HepG2 (cell line): ENCODE data around the gene BCORL1. TPM values are rescaled to one million over a fixed set of nuclear protein-coding genes. Genes with fewer than 3 reads are reported as not detected.
A peak's percentile ranks its signal among the peaks of the same experiment; 100 is the strongest.

Source experiments
- CBX1 ChIP-seq: IDR thresholded peaks from one replicate; pipeline ENCODE4 v1.6.1; 2016; ENCODE audit warnings: antibody characterized with exemption, low read depth
- HCFC1 ChIP-seq: fragments of 150-350 bp; IDR thresholded peaks from 2 replicates; pipeline ENCODE4 v1.6.1; 2014; ENCODE audit warnings: low read depth, low read length
- HNRNPK ChIP-seq: fragments of 200-400 bp; formaldehyde crosslinking; IDR thresholded peaks from 2 replicates; pipeline ENCODE4 v1.6.1; 2018; ENCODE audit warnings: low read length, low read depth, moderate library complexity, mild to moderate bottlenecking; ENCODE audit not compliant: poor library complexity, severe bottlenecking
- NFKBIZ ChIP-seq: IDR thresholded peaks from 2 replicates; pipeline ENCODE4 v1.6.1; 2018; ENCODE audit warnings: missing genetic modification reagents, missing compliant biosample characterization
- RXRA ChIP-seq: sonication (generic); formaldehyde crosslinking; IDR thresholded peaks from 2 replicates; pipeline ENCODE4 v1.5.1; 2020; ENCODE audit warnings: missing genetic modification reagents
- SAP130 ChIP-seq: IDR thresholded peaks from 2 replicates; pipeline ENCODE4 v1.6.1; 2016; ENCODE audit warnings: low read depth
- TBL1XR1 ChIP-seq: fragments of 150-350 bp; IDR thresholded peaks from 2 replicates; pipeline ENCODE4 v1.6.1; 2014; ENCODE audit warnings: borderline replicate concordance, low read length; ENCODE audit not compliant: partially characterized antibody
- ZNF234 ChIP-seq: sonication (generic); formaldehyde crosslinking; conservative IDR thresholded peaks from 2 replicates; pipeline ENCODE4 v1.5.1; 2020; ENCODE audit warnings: mild to moderate bottlenecking, missing genetic modification reagents
- ZNF24 ChIP-seq: fragments of 450-650 bp; IDR thresholded peaks from 2 replicates; pipeline ENCODE4 v1.6.1; 2017; ENCODE audit warnings: antibody characterized with exemption, mild to moderate bottlenecking
- ZNF263 ChIP-seq: sonication (generic); formaldehyde crosslinking; IDR thresholded peaks from 2 replicates; pipeline ENCODE4 v1.4.0; 2020; ENCODE audit warnings: missing genetic modification reagents
- ZNF430 ChIP-seq: sonication (generic); formaldehyde crosslinking; IDR thresholded peaks from 2 replicates; pipeline ENCODE4 v1.9.0; 2021; ENCODE audit warnings: mild to moderate bottlenecking, missing genetic modification reagents
- ZNF563 ChIP-seq: sonication (generic); formaldehyde crosslinking; IDR thresholded peaks from 2 replicates; pipeline ENCODE4 v1.8.0; 2022; ENCODE audit warnings: mild to moderate bottlenecking, moderate library complexity, missing genetic modification reagents
- ZSCAN20 ChIP-seq: sonication (generic); formaldehyde crosslinking; IDR thresholded peaks from 2 replicates; pipeline ENCODE4 v1.4.0; 2020; ENCODE audit warnings: missing genetic modification reagents, mild to moderate bottlenecking, borderline replicate concordance
- polyA plus RNA-seq, 8 experiments: library from polyadenylated mRNA; depleted of rRNA in 3 of 8; stranded (reverse) in 7 of 8; unstranded in 1 of 8; fragments of >200 nt; fragmentation: Illumina TruSeq in 4 of 8; extraction: Trizol in 4 of 8; gene quantifications; 2 replicates each; pipeline versions ENCODE4 v1.2.1 to v1.2.3, GENCODE V29; 2011 to 2016; ENCODE audit warnings: low read depth in 4 of 8, missing spikeins in 1 of 8, mixed read lengths in 1 of 8; ENCODE audit not compliant: insufficient read depth in 1 of 8
- total RNA-seq, 5 experiments: library from RNA; depleted of rRNA; stranded (reverse); fragments of >200 nt; fragmentation: Illumina TruSeq; extraction: Trizol; gene quantifications; 2 replicates each; pipeline ENCODE4 v1.2.3, GENCODE V29; 2016; ENCODE audit warnings: low read depth in 1 of 5
- TF ChIP-seq, protein P1 (sequence below): sonication (generic); formaldehyde crosslinking; IDR thresholded peaks from 2 replicates; pipeline ENCODE4 v1.5.0; 2020; ENCODE audit warnings: missing genetic modification reagents
- TF ChIP-seq, protein P2 (sequence below): sonication (generic); formaldehyde crosslinking; IDR thresholded peaks from 2 replicates; pipeline ENCODE4 v1.4.0; 2020; ENCODE audit warnings: missing genetic modification reagents, borderline replicate concordance
- TF ChIP-seq, protein P3 (sequence below): sonication (generic); formaldehyde crosslinking; IDR thresholded peaks from 2 replicates; pipeline ENCODE4 v1.5.1; 2020; ENCODE audit warnings: mild to moderate bottlenecking, missing genetic modification reagents, borderline replicate concordance
- TF ChIP-seq, protein P4 (sequence below): sonication (generic); formaldehyde crosslinking; IDR thresholded peaks from 2 replicates; pipeline ENCODE4 v1.5.0; 2020; ENCODE audit warnings: missing genetic modification reagents, mild to moderate bottlenecking, borderline replicate concordance

The BCORL1 gene
- total and polyA plus RNA-seq, 2 of the 13 experiments (the other 11 are each of a cell fraction or from before 2014, with no cell fraction given) = 0.67 to 1.4 TPM

DNA sequence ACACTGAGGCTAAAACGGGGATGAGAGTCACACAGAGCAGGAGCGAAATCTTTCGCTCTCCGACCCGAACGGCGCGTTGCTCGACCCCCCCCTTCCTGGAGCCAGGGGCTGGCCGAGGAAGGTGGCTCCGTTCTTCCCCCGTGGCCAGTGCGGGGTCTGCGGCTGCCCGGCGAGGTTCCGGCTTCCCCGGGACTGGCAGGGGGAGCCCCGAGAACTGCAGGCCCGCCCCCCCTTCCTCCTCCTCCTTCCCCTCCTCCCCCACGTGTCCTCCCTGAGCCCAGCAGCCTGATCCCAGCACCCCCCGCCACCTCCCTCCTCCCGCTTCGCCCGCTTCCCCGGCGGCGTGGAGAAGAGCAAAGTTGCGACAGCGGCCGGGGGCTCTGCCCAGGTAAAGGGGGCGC, 2.4 kb upstream of the BCORL1 start (continued):
- TF ChIP-seq, protein P1, sequence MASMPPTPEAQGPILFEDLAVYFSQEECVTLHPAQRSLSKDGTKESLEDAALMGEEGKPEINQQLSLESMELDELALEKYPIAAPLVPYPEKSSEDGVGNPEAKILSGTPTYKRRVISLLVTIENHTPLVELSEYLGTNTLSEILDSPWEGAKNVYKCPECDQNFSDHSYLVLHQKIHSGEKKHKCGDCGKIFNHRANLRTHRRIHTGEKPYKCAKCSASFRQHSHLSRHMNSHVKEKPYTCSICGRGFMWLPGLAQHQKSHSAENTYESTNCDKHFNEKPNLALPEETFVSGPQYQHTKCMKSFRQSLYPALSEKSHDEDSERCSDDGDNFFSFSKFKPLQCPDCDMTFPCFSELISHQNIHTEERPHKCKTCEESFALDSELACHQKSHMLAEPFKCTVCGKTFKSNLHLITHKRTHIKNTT (CRISPR knock-in tag) = no peak
- TF ChIP-seq ZNF24 (no peak), HCFC1 (no peak), SAP130 (CRISPR knock-in tag) (no peak), ZNF430 (CRISPR knock-in tag) (no peak), ZSCAN20 (CRISPR knock-in tag) (no peak), ZNF563 (CRISPR knock-in tag) (no peak), NFKBIZ (CRISPR knock-in tag) (no peak), CBX1 (no peak), HNRNPK (peak; percentile 13), ZNF234 (CRISPR knock-in tag) (no peak), ZNF263 (peak; percentile 76), RXRA (no peak), TBL1XR1 (no peak)
- TF ChIP-seq, protein P2, sequence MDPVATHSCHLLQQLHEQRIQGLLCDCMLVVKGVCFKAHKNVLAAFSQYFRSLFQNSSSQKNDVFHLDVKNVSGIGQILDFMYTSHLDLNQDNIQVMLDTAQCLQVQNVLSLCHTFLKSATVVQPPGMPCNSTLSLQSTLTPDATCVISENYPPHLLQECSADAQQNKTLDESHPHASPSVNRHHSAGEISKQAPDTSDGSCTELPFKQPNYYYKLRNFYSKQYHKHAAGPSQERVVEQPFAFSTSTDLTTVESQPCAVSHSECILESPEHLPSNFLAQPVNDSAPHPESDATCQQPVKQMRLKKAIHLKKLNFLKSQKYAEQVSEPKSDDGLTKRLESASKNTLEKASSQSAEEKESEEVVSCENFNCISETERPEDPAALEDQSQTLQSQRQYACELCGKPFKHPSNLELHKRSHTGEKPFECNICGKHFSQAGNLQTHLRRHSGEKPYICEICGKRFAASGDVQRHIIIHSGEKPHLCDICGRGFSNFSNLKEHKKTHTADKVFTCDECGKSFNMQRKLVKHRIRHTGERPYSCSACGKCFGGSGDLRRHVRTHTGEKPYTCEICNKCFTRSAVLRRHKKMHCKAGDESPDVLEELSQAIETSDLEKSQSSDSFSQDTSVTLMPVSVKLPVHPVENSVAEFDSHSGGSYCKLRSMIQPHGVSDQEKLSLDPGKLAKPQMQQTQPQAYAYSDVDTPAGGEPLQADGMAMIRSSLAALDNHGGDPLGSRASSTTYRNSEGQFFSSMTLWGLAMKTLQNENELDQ = no peak
- TF ChIP-seq, protein P3, sequence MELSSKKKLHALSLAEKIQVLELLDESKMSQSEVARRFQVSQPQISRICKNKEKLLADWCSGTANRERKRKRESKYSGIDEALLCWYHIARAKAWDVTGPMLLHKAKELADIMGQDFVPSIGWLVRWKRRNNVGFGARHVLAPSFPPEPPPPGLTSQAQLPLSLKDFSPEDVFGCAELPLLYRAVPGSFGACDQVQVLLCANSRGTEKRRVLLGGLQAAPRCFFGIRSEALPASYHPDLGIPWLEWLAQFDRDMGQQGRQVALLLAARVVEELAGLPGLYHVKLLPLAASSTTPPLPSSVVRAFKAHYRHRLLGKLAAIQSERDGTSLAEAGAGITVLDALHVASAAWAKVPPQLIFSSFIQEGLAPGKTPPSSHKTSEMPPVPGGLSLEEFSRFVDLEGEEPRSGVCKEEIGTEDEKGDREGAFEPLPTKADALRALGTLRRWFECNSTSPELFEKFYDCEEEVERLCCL = no peak
- TF ChIP-seq, protein P4, sequence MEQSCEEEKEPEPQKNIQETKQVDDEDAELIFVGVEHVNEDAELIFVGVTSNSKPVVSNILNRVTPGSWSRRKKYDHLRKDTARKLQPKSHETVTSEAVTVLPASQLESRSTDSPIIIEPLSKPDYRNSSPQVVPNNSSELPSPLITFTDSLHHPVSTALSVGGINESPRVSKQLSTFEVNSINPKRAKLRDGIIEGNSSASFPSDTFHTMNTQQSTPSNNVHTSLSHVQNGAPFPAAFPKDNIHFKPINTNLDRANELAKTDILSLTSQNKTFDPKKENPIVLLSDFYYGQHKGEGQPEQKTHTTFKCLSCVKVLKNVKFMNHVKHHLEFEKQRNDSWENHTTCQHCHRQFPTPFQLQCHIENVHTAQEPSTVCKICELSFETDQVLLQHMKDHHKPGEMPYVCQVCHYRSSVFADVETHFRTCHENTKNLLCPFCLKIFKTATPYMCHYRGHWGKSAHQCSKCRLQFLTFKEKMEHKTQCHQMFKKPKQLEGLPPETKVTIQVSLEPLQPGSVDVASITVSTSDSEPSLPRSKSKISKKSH (CRISPR knock-in tag) = no peak
